Uterus (tissue), 2 donors: ENCODE measurements around the gene PLA2G4D.

Experiments used
- POLR2A ChIP-seq, 2 donors: fragments of 450-650 bp; IDR thresholded peaks; one replicate each; pipeline ENCODE4 v1.6.1; 2016; ENCODE audit warnings: antibody characterized with exemption in 2 of 2, mild to moderate bottlenecking in 1 of 2, moderate library complexity in 1 of 2
- TF ChIP-seq, protein P1 (sequence below), 4 experiments: fragments of 200-600 bp in 2 of 4; fragments of 450-650 bp in 2 of 4; sonication (generic) in 2 of 4; IDR thresholded peaks; one replicate each; pipeline ENCODE4 v1.5.1; 2016 to 2019; ENCODE audit warnings: antibody characterized with exemption in 4 of 4, mild to moderate bottlenecking in 2 of 4, moderate library complexity in 1 of 4

DNA sequence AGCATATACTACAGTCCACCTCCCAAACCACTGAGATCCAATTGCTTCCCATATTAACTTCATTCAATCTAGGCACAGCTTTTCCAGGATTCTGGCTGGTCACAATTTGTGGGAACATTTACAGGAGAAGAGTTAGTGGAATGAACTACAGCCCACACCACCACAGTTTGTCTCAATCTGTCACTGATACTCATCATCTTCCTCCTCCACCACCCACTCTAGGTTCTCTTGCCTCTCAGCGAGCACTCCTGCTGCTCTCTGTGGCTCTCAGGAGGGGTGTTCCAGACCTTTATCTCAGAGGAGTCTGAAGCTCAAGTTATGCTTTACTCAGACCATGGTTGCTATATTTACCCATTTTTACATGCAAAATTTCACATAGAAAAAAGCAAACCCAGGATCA is 25.9 kb upstream of the PLA2G4D start:
- TF ChIP-seq POLR2A (IDR thresholded peaks at IDR 0.05), result no peak
- TF ChIP-seq, protein P1, sequence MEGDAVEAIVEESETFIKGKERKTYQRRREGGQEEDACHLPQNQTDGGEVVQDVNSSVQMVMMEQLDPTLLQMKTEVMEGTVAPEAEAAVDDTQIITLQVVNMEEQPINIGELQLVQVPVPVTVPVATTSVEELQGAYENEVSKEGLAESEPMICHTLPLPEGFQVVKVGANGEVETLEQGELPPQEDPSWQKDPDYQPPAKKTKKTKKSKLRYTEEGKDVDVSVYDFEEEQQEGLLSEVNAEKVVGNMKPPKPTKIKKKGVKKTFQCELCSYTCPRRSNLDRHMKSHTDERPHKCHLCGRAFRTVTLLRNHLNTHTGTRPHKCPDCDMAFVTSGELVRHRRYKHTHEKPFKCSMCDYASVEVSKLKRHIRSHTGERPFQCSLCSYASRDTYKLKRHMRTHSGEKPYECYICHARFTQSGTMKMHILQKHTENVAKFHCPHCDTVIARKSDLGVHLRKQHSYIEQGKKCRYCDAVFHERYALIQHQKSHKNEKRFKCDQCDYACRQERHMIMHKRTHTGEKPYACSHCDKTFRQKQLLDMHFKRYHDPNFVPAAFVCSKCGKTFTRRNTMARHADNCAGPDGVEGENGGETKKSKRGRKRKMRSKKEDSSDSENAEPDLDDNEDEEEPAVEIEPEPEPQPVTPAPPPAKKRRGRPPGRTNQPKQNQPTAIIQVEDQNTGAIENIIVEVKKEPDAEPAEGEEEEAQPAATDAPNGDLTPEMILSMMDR (IDR thresholded peaks at IDR 0.05), result no peak
